Thyroid gland (tissue), 4 donors: Measurements from ENCODE around the gene SMYD2.

Experiments used
- CTCF ChIP-seq, 6 experiments: fragments of 200-600 bp in 3 of 6; fragments of 450-650 bp in 3 of 6; sonication (generic) in 3 of 6; IDR thresholded peaks; one replicate each; pipeline ENCODE4 v1.5.1; 2016 to 2019; ENCODE audit warnings: antibody characterized with exemption in 6 of 6, mild to moderate bottlenecking in 2 of 6, inconsistent platforms in 1 of 6, moderate library complexity in 1 of 6
- POLR2A ChIP-seq, 2 donors: fragments of 450-650 bp; IDR thresholded peaks; one replicate each; pipeline ENCODE4 v1.6.1; 2017; ENCODE audit warnings: antibody characterized with exemption in 2 of 2, mild to moderate bottlenecking in 2 of 2, moderate library complexity in 1 of 2

- TF ChIP-seq CTCF (IDR thresholded peaks at IDR 0.05) = no peak
- TF ChIP-seq POLR2A (IDR thresholded peaks at IDR 0.05) = no peak
Observed at GRCh38 chr1:214380396-214380795, 99.4 kb downstream of the SMYD2 start.
